GM13976 (cell line): ENCODE results near the gene TOMM22.

Experiments
- DNase-seq: peaks from one replicate; pipeline ENCODE4 v3.0.0; 2012; ENCODE audit warnings: low spot score
- in situ Hi-C: fragments of 300-500 bp; cut with MboI; formaldehyde crosslinking; loops from one replicate; pipeline ENCODE4 v1.12.0; 2022; ENCODE audit warnings: low sequenced_read_pairs, mixed read lengths, inconsistent platforms; ENCODE audit not compliant: unreplicated experiment
- TF ChIP-seq, protein P1 (sequence below): IDR thresholded peaks from 2 replicates; pipeline ENCODE4 v1.5.1; 2012; ENCODE audit warnings: borderline replicate concordance, mild to moderate bottlenecking; ENCODE audit not compliant: insufficient read depth; ENCODE audit errors: extremely low read depth, missing control alignments, control extremely low read depth

Gene TOMM22

DNA sequence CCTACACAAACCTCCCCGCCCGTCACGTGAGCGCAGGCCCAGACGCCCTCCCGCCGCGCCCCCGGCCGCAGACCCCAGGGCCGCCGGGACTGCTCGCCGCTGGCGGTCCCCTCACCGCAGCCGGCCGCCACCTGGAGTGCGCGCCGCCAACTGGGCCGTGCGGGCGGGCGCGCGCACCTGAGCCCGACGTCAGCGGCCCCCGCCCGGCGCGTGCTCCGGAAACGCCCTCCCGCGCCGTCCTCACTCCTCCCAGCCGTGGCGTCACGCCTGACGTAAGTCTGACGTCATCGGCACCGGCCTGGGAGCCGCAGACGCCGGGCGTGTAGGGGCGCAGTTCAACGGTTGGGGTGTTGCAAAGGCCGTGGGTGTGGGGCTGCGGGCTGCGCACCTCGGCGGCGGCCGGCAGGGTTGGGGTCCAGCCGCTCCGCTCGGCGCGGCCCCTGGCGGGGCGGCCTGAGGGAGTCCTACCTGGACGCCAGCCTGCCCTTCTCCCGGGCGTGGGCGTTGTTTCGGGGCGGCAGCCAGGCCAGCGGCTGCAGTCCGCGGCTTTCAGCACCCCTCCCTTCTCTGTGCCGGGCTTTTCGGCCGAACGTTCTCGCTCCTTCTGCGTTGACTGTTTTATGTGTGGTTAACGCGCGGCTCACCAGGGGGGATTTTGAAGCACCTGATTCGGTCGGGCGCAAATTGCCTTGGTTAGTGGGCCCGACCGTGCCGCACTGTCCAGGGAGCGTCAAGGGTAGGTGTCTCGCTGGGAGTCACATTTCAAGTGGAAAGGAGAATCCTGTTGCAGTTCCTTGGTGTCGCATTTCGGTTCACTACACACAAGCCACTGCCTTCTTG, 19.3 kb downstream of the TOMM22 start, which contains the start of gene JOSD1:
JOSD1 (minus strand) TSS at position 155 of the 840 bp plus-strand sequence. CDS start 956 bp downstream, outside the sequence.
- TF ChIP-seq, protein P1, sequence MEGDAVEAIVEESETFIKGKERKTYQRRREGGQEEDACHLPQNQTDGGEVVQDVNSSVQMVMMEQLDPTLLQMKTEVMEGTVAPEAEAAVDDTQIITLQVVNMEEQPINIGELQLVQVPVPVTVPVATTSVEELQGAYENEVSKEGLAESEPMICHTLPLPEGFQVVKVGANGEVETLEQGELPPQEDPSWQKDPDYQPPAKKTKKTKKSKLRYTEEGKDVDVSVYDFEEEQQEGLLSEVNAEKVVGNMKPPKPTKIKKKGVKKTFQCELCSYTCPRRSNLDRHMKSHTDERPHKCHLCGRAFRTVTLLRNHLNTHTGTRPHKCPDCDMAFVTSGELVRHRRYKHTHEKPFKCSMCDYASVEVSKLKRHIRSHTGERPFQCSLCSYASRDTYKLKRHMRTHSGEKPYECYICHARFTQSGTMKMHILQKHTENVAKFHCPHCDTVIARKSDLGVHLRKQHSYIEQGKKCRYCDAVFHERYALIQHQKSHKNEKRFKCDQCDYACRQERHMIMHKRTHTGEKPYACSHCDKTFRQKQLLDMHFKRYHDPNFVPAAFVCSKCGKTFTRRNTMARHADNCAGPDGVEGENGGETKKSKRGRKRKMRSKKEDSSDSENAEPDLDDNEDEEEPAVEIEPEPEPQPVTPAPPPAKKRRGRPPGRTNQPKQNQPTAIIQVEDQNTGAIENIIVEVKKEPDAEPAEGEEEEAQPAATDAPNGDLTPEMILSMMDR = no peak
- DNase-seq = peak; percentile 97
- in situ Hi-C loops = no loop called here

DNA sequence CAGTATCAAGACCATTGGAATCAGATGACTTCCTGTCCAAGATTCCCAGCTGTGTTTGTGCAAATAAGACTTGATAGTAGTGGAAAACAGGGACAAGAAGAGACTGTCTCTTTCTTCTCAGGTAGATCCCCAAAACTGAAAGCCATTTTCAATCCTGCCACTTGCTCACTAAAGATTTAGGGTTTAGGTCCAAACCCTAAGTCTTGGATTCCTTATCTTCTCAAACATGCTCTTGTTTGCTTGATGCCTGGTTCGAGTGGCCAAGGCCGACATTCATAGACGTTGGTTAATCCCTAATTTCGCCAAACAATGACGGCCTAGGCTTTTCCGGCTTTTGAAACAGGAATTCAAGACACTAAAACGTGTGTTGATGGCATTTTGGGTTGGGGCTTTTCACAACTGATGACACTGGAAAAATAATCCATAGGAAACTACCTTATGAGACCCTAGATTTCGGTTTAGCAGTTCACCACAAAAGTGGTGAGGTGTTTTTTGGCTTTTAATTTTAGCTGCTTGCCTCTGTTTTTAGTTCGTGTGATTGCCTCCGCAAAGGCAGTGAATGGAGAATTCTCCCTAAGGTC, 23.0 kb downstream of the TOMM22 start:
- TF ChIP-seq, protein P1 = no peak
- in situ Hi-C loops = no loop called here
- no peak for DNase-seq

DNA sequence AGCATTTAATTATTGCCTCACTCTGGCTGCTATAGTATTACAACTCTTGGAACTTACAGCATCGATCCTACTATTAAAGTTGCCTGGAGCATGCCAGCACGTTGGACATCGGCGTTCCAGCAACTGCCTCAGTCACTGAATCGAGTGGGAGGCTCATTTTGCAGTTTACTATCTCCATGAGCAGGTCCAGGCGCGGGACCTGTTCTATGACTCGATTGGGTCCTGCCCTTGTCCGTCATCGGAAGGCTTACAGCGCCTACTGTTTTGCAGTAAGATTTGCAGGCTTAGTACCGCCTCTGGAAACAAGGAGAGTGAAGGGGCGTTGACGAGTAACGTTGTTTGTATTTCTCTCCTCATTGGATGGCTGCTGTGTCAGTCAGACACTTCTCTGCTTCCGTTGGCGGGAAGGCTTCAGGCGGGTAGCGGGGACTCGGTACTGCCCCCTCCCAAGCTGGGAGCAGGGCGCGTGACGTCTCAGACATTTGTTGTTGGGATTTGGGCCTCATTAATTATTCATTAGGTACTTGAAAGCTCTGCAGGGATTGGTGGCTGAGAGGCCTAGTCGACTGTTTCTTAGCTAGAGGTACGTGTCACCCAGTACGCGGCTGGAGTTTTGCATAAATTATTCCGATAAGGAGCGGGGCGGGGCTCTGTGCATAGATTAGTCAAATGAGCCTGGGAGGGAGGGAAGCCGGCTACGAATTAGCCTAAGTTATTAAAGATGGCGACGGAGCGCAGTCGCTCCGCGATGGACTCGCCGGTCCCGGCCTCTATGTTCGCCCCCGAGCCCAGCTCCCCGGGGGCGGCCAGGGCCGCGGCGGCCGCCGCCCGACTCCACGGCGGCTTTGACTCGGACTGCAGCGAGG, 23.7 kb downstream of the TOMM22 start, which contains the start of gene GTPBP1:
GTPBP1 (plus strand) TSS at position 710 of the 866 bp plus-strand sequence; CDS start at position 722, 12 bp downstream.
- DNase-seq = peak; percentile 96
- in situ Hi-C loops = no loop called here
- TF ChIP-seq, protein P1 = no peak

DNA sequence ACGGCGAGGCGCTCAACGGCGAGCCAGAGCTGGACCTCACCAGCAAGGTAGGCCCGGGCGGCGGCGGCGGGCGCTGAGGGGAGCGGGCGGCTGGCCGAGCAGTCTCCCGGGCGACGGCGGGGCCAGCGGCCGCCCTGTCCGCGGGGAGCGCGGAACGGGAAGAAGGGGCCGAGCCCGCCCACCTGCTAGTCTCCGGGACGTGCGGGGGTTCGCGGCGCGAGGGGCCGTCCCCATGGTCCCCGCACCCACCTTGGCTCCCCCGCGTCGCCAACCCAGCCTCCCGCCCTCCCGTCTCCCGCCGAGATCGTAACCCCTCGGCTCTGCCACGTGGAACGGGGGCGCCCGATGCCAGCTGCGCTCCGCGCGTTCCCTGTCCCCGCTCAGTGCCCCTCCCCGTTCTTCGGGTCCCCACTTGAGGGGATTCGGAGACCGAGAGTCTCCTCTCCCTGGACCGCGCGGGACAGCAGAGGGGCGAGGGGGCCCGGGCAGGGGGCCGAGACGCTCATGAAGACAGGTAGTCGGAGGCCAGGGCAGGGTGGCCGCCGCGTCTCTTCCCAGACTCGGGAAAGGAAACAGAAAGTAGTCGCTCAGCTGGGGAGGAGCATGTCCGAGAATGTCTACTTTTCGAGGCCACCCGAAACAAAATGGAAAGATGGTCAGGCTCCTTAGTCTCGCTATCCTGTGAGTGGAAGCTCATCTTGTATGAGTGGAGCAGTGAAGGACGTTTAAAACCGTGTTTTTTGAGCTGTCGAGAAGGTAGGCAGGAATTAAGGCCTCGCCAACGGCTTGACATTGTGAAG, 24.5 kb downstream of the TOMM22 start:
- in situ Hi-C loops = no loop called here
- TF ChIP-seq, protein P1 = no peak
- peak; percentile 46 for DNase-seq

DNA sequence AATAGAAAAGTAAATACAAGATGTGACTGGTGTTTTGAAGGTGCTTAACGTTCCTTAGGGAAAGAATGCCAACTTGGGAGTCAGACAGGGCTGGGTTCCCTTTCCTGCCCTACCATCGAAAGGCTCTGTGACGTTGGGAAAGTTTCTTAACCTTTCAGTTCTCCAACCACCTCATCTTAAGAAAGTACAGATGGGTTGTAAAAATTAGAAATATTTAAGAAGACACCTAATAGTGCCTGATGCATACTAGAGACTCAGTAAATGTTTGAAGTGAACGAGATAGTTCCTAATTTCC, 25.1 kb downstream of the TOMM22 start:
- in situ Hi-C loops = no loop called here
- TF ChIP-seq, protein P1 = no peak
- DNase-seq = no peak

DNA sequence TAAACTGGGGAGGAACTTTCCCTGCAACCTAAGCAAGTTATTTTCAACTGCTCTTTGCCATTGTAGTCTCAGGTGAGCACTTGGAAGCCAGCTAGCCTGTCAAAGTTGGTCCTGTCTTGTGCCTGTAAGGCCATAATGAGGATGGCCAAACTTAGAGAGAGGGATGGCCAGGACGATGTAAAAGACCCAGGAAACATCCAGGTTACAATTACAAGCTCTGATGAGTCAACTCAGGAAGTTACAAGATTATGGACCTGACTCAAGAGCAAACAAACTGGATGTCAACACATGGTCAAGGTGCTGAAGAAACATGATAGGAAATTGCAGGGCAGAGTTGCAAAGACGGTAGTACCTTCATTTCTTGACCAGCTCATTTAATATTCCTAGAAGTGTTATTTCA, 25.6 kb downstream of the TOMM22 start:
- in situ Hi-C loops = no loop called here
- TF ChIP-seq, protein P1 = no peak
- DNase-seq = no peak
